ENCODE data around the gene RGS13.
"Not testable (repeated sequence)": the region's sequence is repeated elsewhere in the genome, so short reads cannot be mapped to it uniquely, and the experiment has no call there.

The RGS13 gene

DNA sequence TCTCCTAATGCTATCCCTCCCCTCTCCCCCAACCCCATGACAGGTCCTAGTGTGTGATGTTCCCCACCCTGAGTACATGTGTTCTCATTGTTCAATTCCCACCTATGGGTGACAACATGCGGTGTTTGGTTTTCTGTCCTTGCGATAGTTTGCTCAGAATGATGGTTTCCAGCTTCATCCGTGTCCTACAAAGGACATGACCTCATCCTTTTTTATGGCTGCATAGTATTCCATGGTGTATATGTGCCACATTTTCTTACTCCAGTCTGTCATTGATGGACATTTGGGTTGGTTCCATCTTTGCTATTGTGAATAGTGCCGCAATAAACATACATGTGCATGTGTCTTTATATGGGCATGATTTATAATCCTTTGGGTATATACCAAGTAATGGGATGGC is 47.1 kb downstream of the RGS13 start:
- not testable (repeated sequence) for DNase-seq

DNA sequence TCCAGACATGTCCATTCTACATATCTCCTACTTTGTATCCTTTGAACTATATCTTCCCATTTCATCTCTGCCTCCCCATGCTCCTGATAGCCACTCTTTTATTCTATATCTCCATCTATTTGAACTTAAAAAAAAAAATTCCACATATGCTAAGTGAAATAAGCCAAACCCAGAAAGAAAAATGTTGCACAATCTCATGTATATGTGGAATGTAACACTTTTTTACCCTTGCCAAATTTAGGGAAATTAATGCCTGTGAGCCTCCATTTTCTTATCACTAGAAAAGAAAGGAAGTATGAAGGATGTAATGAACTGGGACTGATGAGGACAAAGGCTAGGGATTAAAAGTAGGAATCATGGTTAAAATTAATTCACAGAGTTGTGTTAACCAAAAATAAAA is 53.5 kb downstream of the RGS13 start:
- DNase-seq = no peak

DNA sequence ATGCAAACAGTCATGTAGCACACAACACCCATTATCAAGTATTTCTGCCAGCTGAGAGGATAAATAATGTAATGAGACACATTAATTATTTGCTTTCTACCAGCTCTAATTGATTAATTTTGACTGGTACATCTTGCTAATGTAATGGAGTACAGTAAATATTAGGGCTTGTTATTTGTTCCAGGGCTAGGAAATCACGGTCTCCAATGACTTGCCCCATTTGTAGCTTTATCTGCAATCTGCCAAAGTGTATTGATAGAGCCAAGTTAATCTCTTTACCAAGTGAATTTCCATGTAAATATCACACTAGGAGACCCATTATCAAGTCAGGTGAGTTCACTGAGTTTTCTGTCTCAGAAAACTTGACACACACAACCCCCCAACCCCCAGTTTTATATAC is 55.1 kb downstream of the RGS13 start:
- DNase-seq = no peak

GRCh38 chr1:192696082-192696481 is 60.1 kb downstream of the RGS13 start:
- DNase-seq = no peak

GRCh38 chr1:192697771-192698170 is 61.8 kb downstream of the RGS13 start:
- DNase-seq = no peak

GRCh38 chr1:192698731-192699130 is 62.8 kb downstream of the RGS13 start:
- DNase-seq = no peak

- DNase-seq = no peak
Observed at GRCh38 chr1:192700834-192701271, 64.9 kb downstream of the RGS13 start.

DNA sequence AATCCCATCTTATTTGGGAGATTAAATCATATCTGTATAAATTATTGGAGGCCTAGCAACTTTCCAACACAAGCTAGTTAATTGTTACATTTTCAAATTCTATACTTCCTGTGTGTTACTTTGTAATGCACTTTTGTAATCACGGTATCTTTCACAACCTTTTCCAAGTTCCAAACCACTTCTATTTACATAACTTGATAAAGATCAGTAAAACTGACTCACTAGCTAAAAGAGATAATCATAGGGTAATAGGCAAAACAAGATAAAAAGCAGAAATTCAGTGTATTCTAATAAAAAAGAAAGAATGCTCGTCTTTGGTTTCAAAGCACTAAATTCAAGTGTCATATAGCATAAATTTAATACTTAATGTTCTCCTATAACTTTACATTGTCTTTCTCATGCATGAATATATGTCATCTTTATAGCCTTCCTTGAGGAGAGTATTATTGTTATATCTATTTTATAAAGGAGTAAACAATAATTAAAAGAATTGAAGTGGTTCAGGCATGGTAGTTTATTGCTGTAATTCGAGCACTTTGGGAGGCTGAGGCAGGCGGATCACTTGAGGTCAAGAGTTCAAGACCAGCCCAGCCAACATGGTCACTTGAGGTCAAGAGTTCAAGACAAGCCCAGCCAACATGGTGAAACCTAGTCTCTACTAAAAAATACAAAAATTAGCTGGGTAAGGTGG is 66.4 kb downstream of the RGS13 start:
- DNase-seq = no peak

GRCh38 chr1:192703283-192704206 is 67.6 kb downstream of the RGS13 start:
- no peak for DNase-seq

DNA sequence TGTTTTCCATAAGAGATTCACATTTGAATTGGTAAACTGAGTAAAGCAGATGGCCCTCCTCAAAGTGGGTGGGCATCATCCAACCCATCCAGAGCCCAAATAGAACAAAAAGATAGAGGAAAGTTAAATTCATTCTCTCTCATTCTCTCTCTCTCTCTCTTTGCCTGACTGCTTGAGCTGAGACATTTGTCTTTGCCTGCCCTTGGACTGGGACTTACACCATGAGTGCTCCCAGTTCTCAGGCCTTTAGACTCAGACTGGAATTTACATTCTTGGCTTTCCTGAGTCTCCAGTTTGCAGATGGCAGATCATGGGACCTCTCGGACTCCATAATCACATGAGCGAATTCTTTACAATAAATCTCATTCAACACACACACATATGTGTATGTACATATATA is 69.6 kb downstream of the RGS13 start:
- no peak for DNase-seq

GRCh38 chr1:192706936-192707335 is 71.0 kb downstream of the RGS13 start:
- no peak for DNase-seq

DNA sequence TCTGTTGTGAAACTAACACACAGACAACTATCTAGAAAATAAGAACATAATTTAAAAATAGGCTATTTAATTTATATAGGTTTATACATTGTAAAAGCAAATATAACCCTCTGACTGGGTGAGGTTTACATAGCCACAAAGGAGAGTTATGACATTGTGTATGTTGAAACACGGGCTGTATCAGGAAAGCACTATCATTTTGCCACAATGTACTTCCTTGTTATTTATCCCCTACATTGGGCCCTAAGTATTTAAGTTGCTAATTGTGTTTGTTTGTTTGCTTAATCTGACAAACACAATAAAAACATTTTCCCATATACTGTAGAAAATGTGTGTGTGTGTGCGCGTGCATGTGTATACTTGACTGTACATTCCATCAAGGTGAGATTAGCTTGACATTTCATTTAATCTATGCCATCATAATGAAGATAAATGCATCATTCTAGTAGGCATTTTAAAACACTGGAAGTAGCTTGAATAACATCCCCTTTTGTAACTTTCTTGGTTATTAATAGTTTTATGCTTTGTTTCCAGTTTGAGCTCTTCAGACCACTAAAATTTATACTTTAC is 72.1 kb downstream of the RGS13 start:
- no peak for DNase-seq

DNA sequence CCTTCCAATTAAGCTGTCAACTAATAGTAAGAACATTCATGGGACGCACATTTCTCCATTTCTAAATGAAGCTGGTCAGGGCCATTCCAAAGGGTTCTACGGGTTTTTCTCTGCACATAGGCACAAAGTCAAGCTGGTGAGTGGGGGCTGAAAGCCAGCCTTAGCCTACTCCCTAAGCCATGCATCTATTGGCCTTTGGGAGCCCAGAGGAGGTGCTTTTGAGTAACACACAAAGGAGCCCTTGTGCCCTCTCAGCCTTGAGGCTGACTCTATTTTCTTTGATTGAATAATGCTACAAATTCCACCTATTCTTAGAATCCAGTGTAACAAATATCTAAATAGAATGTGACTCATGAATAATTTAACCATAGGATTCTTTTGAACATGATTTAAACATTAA is 73.6 kb downstream of the RGS13 start:
- no peak for DNase-seq
